Measurements from ENCODE around the gene GTSE1. TPM values are rescaled to one million over a fixed set of nuclear protein-coding genes. Genes with fewer than 3 reads are reported as not detected.
"Not testable (repeated sequence)": the region's sequence is repeated elsewhere in the genome, so short reads cannot be mapped to it uniquely, and the experiment has no call there.

Gene GTSE1, protein sequence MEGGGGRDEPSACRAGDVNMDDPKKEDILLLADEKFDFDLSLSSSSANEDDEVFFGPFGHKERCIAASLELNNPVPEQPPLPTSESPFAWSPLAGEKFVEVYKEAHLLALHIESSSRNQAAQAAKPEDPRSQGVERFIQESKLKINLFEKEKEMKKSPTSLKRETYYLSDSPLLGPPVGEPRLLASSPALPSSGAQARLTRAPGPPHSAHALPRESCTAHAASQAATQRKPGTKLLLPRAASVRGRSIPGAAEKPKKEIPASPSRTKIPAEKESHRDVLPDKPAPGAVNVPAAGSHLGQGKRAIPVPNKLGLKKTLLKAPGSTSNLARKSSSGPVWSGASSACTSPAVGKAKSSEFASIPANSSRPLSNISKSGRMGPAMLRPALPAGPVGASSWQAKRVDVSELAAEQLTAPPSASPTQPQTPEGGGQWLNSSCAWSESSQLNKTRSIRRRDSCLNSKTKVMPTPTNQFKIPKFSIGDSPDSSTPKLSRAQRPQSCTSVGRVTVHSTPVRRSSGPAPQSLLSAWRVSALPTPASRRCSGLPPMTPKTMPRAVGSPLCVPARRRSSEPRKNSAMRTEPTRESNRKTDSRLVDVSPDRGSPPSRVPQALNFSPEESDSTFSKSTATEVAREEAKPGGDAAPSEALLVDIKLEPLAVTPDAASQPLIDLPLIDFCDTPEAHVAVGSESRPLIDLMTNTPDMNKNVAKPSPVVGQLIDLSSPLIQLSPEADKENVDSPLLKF
- 10 to 100 TPM; 13.6 to 13.9 (median 13.7) TPM for polyA plus RNA-seq (ENCODE audit: insufficient read length in 3 of 3)

- peak; percentile 94 to 96 (median 96) for DNase-seq (ENCODE audit: low read depth in 3 of 3, low spot score in 2 of 3)
Measured at GRCh38 chr22:46296257-46297150, at the start of gene GTSE1. TSS of gene GTSE1 (plus strand) at chr22:46296870. CDS start at chr22:46297401, 531 bp downstream.

GRCh38 chr22:46247443-46247975 lies 49.2 kb upstream of the GTSE1 start:
- no peak for DNase-seq (ENCODE audit: low read depth in 3 of 3, low spot score in 2 of 3)

- DNase-seq (ENCODE audit: low read depth in 3 of 3, low spot score in 2 of 3), result peak; percentile 52 to 72 (median 63)
Measured at GRCh38 chr22:46250035-46250782, 46.5 kb upstream of the GTSE1 start, which contains the start of gene CDPF1. TSS of gene CDPF1 (minus strand) at chr22:46250293. CDS start at chr22:46248284, 2,009 bp downstream.

DNA sequence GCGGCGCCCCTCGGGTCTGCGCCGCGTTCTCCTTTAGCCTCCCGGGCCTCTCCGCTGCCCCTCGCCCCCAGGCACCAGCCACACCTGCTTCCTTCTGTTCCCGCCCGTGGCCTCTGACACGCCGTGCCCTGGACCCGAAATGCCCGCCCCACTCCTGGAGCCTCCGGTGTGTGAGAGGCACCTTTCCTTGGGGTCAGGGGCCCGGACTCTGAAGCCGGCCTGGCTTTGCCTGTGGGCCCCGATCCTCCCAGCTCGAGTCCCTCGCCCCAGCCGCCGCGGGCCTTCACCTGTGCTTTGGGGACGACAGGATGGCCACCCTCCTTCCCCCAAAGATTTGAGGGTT lies 45.9 kb upstream of the GTSE1 start:
- DNase-seq (ENCODE audit: low read depth in 3 of 3, low spot score in 2 of 3), result no peak

GRCh38 chr22:46251266-46251665 lies 45.4 kb upstream of the GTSE1 start:
- DNase-seq (ENCODE audit: low read depth in 3 of 3, low spot score in 2 of 3), result no peak

DNA sequence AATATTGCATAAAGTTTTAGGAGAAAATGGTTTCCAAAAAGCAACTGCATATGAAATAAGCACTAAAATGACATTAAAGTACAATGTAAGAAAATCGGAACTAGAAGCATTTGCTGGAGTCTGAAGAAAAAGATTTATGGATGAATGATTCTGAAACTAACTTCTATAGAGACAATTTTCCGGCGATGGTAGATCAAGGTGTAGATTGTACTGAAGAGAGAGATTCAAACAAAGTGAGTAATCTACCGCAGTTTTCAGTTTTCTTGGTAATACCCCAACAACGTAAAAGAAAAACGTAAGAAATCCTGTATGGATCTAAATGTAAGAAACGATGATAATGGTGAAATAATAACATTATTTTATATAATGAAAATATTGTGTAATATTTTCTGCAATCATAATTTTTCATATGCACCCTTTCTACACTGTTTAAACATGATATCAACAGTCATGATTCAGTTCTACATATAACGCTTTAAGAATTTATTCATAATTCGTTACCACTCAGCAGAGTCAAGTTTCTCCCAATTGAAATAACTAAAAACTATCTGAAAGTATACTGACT lies 44.8 kb upstream of the GTSE1 start:
- DNase-seq (ENCODE audit: low read depth in 3 of 3, low spot score in 2 of 3), result no peak

GRCh38 chr22:46256358-46256958 lies 40.2 kb upstream of the GTSE1 start:
- no peak for DNase-seq (ENCODE audit: low read depth in 3 of 3, low spot score in 2 of 3)

- no peak for DNase-seq (ENCODE audit: low read depth in 3 of 3, low spot score in 2 of 3)
Measured at GRCh38 chr22:46259374-46259773, 37.3 kb upstream of the GTSE1 start.

DNA sequence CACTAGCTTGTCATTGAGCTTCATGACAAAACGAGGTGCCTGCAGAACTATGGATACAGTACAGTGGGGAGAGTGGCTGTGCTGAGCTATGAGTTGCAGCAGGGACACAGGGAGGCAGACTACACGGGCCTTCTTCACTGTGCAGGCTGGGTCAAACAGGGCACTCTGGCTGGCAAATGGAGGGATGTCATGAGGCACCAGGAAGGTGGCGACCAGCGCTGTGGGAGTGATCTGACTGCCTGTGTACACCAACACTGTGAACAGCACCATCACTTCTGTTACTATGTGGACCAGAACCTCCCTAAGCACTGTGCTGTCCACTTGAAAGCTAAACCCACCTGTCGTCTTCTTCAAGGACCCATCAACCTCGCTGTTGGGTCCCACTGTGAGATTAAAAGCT lies 36.6 kb upstream of the GTSE1 start:
- no peak for DNase-seq (ENCODE audit: low read depth in 3 of 3, low spot score in 2 of 3)

DNA sequence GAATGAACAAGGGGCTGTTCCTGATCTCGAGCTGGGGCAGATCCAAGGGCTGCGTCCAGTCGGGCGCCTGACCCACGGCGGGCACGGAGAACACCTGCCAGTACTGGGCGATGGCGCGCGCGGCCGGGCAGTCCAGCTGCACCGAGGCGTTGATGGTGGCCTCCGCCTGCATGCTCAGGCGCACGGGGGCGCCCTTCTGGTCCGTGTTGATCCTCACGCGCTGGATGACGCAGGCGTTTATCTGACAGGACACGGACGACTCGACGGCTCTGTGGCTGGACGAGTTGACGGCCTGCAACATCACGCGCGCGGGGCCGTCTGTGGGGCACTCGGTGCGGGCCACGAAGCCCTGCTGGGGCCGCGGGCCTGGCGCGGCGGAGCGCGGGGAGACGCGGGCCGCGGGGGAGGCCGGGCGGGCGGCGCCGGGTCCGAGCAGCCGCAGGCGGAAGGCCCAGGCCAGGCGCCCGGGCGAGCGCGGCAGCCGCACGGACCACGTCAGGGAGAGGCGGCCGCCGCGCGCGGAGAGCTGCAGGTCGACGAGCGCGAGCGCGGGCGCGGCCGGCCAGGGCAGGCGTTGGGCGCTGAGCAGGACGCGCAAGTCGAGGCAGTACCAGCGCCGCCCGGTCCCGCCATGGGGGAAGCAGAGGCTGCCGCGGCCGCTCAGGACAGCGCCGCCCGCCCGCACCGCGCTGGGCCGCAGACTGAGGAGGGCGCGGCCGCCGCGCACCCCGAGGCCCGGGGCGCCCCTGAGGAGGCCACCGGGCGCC lies 34.0 kb upstream of the GTSE1 start:
- DNase-seq (ENCODE audit: low read depth in 3 of 3, low spot score in 2 of 3), result no peak

GRCh38 chr22:46263216-46263590 lies 33.5 kb upstream of the GTSE1 start, which contains the start of gene PKDREJ:
TSS of gene PKDREJ (minus strand) at chr22:46263343. CDS start at chr22:46263322, 21 bp downstream.
- DNase-seq (ENCODE audit: low read depth in 3 of 3, low spot score in 2 of 3), result no peak

GRCh38 chr22:46264520-46264919 lies 32.1 kb upstream of the GTSE1 start:
- DNase-seq (ENCODE audit: low read depth in 3 of 3, low spot score in 2 of 3), result not testable (repeated sequence)

GRCh38 chr22:46265627-46266026 lies 31.0 kb upstream of the GTSE1 start:
- not testable (repeated sequence) for DNase-seq (ENCODE audit: low read depth in 3 of 3, low spot score in 2 of 3)

- DNase-seq (ENCODE audit: low read depth in 3 of 3, low spot score in 2 of 3), result peak; percentile 41 to 72 (median 66)
Measured at GRCh38 chr22:46267431-46268279, 29.0 kb upstream of the GTSE1 start, which contains the start of gene TTC38. TSS of gene TTC38 (plus strand) at chr22:46268008. CDS start at chr22:46268040, 32 bp downstream.

DNA sequence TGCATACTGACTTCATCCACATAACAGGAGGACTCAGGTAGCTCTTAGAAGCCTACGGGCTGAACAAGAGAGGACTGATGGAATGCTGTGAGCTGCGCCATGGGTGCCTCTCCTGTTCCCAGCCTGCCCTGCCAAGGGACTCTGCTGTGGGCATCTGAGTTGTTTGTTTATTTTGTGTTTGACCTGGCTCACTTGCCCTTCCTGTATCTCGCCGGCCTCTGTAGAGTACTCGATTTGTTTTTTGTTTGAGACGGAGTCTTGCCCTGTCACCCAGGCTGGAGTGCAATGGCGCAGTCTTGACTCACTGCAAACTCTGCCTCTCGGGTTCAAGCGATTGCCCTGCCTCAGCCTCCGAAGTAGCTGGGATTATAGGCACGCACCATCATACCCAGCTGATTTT lies 27.1 kb upstream of the GTSE1 start:
- no peak for DNase-seq (ENCODE audit: low read depth in 3 of 3, low spot score in 2 of 3)

DNA sequence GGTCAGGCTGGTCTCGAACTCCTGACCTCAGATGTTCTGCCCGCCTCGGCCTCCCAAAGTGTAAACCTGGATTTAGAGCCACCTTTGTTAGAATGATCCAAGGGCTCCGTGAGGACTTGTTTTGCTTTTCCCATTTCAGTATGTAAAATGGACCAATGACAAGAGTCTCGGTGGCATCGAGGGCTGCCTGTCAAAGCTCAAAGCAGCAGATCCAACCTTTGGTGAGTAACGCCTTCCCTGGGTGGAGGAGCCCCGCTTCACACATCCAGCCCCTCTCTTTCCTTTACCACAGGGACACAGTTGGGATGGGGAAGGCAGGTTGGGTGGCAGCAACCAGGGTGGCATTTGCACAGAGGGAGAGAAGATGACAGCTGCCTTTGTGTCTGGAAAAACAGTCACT lies 24.5 kb upstream of the GTSE1 start:
- DNase-seq (ENCODE audit: low read depth in 3 of 3, low spot score in 2 of 3), result no peak

DNA sequence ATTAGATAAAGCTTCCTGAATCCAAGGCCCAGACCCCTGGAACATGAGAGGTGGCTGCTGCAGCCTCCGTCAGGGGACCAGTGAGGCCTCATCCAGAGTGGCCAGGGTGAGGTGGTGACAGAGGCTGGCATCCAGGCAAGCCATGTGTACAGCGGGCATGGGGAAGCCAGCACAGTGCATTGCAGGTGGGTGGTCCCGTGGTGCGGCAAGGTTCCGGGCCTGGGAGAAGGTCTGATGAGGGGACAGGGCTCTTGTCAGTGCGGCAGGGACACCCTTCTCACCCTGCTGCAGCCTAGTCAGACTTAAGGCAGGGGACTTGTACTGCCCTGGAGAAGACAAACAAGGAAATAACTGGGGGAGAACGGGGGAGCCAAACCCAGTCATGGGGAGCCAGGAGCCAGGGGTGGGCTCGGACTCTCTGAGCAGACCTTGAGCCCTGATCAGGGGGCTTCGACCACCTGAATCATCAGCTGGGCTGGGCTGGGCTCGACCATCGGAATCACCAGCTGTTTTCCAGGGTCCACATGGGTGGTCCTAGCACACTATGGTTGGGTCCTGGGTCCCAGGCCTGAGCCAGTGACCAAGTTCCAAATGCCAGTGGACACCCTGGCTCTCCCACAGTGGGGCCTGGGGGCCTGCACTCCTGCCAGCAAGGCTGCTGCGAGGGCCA lies 23.8 kb upstream of the GTSE1 start:
- DNase-seq (ENCODE audit: low read depth in 3 of 3, low spot score in 2 of 3), result no peak
